HFF-Myc (cell line): Measurements from ENCODE around the gene HSPB8.

Source experiments
- DNase-seq: peaks from one replicate; pipeline ENCODE4 v3.0.0-alpha.2; 2011; ENCODE audit warnings: low read depth; ENCODE audit errors: extremely low read depth
- H3K4me3 ChIP-seq: replicated peaks from 2 replicates; pipeline ENCODE4 v1.5.1; 2011; ENCODE audit warnings: low read depth, mild to moderate bottlenecking, control low read depth, low read length
- TF ChIP-seq, protein P1 (sequence below): IDR thresholded peaks from 2 replicates; pipeline ENCODE4 v1.5.1; 2012; ENCODE audit warnings: mild to moderate bottlenecking, low read depth, low read length, control low read depth; ENCODE audit errors: missing control alignments

The HSPB8 gene

DNA sequence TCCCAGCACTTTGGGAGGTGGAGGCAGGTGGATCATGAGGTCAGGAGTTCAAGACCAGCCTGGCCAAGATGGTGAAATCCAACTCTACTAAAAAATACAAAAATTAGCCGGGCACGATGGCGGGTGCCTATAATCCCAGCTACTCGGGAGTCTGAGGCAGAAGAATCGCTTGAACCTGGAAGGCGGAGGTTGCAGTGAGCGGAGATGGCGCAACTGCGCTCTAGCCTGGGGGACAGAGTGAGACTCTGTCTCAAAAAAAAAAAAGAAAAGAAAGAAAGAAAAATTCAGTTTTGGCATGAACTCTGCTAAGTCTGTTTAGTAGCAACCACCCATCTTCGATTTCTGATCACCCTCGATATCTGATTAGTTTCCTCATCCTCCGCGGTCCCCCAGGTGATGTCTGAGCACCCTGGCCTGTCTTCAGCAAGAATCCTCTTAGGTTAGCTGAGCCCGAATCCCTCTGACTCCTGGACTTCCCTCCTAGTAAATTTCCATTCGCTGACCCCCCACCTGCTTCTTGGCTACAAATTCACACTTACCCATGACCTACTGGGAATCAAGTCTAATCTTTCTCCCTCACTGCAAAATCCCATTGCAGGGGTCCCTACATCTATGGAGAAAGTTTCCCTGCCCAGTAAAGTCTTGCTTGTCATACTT, 879 bp upstream of the HSPB8 start:
- no peak for DNase-seq

DNA sequence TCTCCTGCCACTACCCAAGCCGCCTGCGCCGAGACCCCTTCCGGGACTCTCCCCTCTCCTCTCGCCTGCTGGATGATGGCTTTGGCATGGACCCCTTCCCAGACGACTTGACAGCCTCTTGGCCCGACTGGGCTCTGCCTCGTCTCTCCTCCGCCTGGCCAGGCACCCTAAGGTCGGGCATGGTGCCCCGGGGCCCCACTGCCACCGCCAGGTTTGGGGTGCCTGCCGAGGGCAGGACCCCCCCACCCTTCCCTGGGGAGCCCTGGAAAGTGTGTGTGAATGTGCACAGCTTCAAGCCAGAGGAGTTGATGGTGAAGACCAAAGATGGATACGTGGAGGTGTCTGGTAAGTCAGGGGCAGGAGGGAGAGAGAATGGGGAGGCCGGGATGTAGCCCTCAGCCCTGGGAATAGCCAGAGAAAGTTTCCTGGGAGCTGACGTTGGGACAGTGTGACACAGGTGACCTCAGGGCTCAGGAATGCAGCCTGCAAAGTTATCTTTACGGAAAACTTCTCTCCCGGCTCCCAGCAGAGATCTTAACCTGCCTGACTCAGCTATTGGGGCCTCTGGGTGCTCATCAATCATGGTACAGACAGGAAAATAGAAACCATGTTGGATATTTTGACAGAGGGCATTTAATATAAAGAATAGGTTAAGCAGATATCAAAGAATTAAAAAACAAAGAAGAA, 747 bp downstream of the HSPB8 start:
- TF ChIP-seq, protein P1, sequence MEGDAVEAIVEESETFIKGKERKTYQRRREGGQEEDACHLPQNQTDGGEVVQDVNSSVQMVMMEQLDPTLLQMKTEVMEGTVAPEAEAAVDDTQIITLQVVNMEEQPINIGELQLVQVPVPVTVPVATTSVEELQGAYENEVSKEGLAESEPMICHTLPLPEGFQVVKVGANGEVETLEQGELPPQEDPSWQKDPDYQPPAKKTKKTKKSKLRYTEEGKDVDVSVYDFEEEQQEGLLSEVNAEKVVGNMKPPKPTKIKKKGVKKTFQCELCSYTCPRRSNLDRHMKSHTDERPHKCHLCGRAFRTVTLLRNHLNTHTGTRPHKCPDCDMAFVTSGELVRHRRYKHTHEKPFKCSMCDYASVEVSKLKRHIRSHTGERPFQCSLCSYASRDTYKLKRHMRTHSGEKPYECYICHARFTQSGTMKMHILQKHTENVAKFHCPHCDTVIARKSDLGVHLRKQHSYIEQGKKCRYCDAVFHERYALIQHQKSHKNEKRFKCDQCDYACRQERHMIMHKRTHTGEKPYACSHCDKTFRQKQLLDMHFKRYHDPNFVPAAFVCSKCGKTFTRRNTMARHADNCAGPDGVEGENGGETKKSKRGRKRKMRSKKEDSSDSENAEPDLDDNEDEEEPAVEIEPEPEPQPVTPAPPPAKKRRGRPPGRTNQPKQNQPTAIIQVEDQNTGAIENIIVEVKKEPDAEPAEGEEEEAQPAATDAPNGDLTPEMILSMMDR: no peak
- H3K4me3 ChIP-seq: peak overlapping the region; percentile 21
- DNase-seq: no peak

More for the DNA sequence above, 879 bp upstream of the HSPB8 start:
- TF ChIP-seq, protein P1: no peak
- no peak overlapping the region for H3K4me3 ChIP-seq

DNA sequence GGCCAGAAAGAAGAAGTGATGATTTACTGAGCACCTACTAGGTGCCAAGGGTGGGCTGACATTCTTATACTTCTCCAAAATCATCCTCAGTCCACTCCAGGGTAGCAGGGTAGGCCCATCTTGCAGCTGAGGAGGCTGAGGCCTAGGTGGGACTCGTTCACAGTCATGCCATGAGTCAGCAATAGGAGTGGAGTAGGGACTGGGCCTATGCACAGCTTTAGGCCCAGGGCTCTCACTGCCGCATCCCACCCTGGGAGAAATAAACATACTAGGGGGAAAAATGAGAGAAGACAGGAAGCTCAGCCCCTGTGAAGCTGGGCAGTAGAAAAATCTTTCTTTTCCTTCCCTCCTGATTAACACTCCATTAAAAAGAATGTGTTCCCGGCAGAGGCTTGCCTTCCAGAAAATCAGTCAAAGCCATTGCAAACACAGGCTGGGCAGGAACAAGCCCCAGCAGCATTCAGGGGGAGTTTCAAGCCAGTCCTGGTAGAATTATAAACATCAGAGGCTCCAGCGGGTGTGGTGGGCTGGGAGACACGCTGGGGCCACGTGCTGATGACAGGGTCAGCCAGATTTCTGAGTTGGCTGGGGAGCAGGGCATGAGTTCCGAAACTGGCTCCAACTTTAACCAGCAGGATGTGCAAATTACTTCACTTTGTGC, 1.8 kb downstream of the HSPB8 start:
- TF ChIP-seq, protein P1: no peak
- DNase-seq: no peak
- H3K4me3 ChIP-seq: peak overlapping the region; percentile 11; the same call in 1 of the 2 replicates

- TF ChIP-seq, protein P1: no peak
- no peak overlapping the region for H3K4me3 ChIP-seq
- DNase-seq: no peak
Measured at GRCh38 chr12:119181202-119181601, 2.5 kb downstream of the HSPB8 start.

GRCh38 chr12:119181944-119182343, 3.2 kb downstream of the HSPB8 start:
- DNase-seq: no peak
- TF ChIP-seq, protein P1: no peak
- no peak overlapping the region for H3K4me3 ChIP-seq

DNA sequence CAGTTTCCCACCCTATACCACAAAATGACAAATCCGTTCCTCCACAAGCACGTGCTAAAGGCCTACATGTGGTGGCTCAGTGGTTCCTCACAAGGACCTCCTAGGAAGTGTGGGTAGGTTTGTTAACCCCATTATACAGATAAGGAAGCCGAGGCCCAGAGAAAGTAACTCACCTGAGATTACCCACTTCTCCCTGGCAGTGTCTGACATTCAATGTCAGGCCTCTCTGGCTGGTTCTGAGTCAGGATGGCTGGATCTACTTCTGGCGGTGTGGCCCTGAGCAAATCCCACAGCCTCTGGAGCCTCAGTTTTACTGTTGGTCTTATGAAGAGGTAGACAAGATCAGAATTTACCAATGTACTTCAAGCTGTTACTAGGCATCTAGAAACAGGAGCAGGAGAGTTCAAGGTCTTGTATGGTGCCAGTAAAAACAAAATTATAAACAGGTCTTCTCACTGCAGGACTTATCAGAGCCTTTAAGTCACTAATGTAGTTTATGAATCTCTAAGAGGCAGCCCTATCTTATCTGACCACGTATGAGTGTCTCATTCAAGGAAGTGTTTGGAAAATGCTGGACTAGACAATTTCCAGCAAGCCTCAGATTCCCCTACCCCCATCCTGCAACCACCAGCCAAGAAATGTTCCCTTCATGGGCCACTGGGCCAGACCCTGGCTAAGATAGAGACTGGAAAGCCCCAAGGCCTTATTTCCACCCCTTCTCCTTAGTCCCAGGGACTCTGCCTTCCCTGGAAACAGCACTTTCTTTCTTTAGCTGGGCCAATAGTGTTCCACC, 4.2 kb downstream of the HSPB8 start:
- TF ChIP-seq, protein P1: no peak
- no peak for DNase-seq
- H3K4me3 ChIP-seq: no peak overlapping the region
